Liver (tissue), 3 donors: ENCODE results near the gene MINK1.

Experiments
- EGR1 ChIP-seq, 2 donors: IDR thresholded peaks; 2 replicates each; pipeline ENCODE4 v1.6.1; 2016 to 2018; ENCODE audit warnings: antibody characterized with exemption in 2 of 2, low read depth in 2 of 2
- JUND ChIP-seq, 2 donors: IDR thresholded peaks; 2 replicates each; pipeline ENCODE4 v1.6.1; 2016; ENCODE audit warnings: antibody characterized with exemption in 2 of 2
- RAD21 ChIP-seq, 2 donors: IDR thresholded peaks; 2 replicates each; pipeline ENCODE4 v1.6.1; 2016; ENCODE audit warnings: antibody characterized with exemption in 2 of 2, mild to moderate bottlenecking in 2 of 2
- RXRA ChIP-seq, 2 donors: IDR thresholded peaks; 2 replicates each; pipeline ENCODE4 v1.6.1; 2017 to 2018; ENCODE audit warnings: antibody characterized with exemption in 2 of 2, mild to moderate bottlenecking in 1 of 2
- SP1 ChIP-seq: IDR thresholded peaks from 2 replicates; pipeline ENCODE4 v1.6.1; 2018; ENCODE audit warnings: antibody characterized with exemption, mild to moderate bottlenecking
- TAF1 ChIP-seq: conservative IDR thresholded peaks from 2 replicates; pipeline ENCODE4 v1.6.1; 2016; ENCODE audit warnings: antibody characterized with exemption, mild to moderate bottlenecking
- ZBTB33 ChIP-seq: IDR thresholded peaks from 2 replicates; pipeline ENCODE4 v1.6.1; 2016; ENCODE audit warnings: antibody characterized with exemption
- TF ChIP-seq, protein P1 (sequence below): fragments of 150-350 bp; IDR thresholded peaks from 2 replicates; pipeline ENCODE4 v1.5.1; 2017; ENCODE audit warnings: improper control_type of control experiment, low read depth, low read length; ENCODE audit not compliant: missing input control
- TF ChIP-seq, protein P2 (sequence below): IDR thresholded peaks from 2 replicates; pipeline ENCODE4 v1.6.1; 2016; ENCODE audit warnings: antibody characterized with exemption, mild to moderate bottlenecking
- TF ChIP-seq, protein P3 (sequence below): IDR thresholded peaks from 2 replicates; pipeline ENCODE4 v1.6.1; 2016; ENCODE audit warnings: antibody characterized with exemption
- TF ChIP-seq, protein P4 (sequence below): IDR thresholded peaks from 2 replicates; pipeline ENCODE4 v1.6.1; 2016; ENCODE audit warnings: antibody characterized with exemption
- donor health status: healthy.
- donor health status: healthy.

DNA sequence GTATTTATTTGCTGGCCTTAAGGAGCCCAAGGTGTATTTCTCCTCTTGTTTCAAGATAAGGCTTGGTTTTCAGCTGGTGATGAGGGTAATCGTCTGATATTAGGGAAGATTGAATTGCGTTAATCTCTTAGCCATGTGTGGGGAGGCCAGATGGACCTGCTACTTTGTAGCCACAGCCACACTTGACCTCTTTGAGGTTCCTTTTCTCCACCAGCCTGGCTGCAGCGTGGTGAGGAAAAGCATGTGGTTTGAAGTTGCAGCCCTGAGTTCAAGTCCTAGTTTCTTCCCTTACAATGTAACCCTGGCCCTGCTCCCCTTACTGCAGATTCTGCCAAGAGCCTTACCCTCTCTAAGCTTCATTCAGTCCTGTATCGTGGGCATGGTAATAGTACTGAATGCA is 3.1 kb downstream of the MINK1 start:
- TF ChIP-seq, protein P1, sequence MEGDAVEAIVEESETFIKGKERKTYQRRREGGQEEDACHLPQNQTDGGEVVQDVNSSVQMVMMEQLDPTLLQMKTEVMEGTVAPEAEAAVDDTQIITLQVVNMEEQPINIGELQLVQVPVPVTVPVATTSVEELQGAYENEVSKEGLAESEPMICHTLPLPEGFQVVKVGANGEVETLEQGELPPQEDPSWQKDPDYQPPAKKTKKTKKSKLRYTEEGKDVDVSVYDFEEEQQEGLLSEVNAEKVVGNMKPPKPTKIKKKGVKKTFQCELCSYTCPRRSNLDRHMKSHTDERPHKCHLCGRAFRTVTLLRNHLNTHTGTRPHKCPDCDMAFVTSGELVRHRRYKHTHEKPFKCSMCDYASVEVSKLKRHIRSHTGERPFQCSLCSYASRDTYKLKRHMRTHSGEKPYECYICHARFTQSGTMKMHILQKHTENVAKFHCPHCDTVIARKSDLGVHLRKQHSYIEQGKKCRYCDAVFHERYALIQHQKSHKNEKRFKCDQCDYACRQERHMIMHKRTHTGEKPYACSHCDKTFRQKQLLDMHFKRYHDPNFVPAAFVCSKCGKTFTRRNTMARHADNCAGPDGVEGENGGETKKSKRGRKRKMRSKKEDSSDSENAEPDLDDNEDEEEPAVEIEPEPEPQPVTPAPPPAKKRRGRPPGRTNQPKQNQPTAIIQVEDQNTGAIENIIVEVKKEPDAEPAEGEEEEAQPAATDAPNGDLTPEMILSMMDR: no peak
- TF ChIP-seq RXRA (IDR thresholded peaks at IDR 0.05): no peak
- TF ChIP-seq SP1: no peak
- no peak for TF ChIP-seq RAD21 (IDR thresholded peaks at IDR 0.05)
- TF ChIP-seq, protein P2, sequence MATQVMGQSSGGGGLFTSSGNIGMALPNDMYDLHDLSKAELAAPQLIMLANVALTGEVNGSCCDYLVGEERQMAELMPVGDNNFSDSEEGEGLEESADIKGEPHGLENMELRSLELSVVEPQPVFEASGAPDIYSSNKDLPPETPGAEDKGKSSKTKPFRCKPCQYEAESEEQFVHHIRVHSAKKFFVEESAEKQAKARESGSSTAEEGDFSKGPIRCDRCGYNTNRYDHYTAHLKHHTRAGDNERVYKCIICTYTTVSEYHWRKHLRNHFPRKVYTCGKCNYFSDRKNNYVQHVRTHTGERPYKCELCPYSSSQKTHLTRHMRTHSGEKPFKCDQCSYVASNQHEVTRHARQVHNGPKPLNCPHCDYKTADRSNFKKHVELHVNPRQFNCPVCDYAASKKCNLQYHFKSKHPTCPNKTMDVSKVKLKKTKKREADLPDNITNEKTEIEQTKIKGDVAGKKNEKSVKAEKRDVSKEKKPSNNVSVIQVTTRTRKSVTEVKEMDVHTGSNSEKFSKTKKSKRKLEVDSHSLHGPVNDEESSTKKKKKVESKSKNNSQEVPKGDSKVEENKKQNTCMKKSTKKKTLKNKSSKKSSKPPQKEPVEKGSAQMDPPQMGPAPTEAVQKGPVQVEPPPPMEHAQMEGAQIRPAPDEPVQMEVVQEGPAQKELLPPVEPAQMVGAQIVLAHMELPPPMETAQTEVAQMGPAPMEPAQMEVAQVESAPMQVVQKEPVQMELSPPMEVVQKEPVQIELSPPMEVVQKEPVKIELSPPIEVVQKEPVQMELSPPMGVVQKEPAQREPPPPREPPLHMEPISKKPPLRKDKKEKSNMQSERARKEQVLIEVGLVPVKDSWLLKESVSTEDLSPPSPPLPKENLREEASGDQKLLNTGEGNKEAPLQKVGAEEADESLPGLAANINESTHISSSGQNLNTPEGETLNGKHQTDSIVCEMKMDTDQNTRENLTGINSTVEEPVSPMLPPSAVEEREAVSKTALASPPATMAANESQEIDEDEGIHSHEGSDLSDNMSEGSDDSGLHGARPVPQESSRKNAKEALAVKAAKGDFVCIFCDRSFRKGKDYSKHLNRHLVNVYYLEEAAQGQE: no peak
- TF ChIP-seq, protein P3, sequence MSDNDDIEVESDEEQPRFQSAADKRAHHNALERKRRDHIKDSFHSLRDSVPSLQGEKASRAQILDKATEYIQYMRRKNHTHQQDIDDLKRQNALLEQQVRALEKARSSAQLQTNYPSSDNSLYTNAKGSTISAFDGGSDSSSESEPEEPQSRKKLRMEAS: no peak
- TF ChIP-seq EGR1 (IDR thresholded peaks at IDR 0.05; ENCODE audit: low read depth in 2 of 2): no peak
- TF ChIP-seq TAF1: no peak
- no peak for TF ChIP-seq ZBTB33
- TF ChIP-seq, protein P4, sequence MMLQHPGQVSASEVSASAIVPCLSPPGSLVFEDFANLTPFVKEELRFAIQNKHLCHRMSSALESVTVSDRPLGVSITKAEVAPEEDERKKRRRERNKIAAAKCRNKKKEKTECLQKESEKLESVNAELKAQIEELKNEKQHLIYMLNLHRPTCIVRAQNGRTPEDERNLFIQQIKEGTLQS: no peak
- TF ChIP-seq JUND (IDR thresholded peaks at IDR 0.05): no peak
